HG02943 (cell line): Measurements from ENCODE around the gene ADORA2A.

ENCODE experiments used
- ATAC-seq: cut with Tn5 transposase; IDR thresholded peaks from one replicate; pipeline ENCODE4 v1.9.1; 2021; ENCODE audit warnings: mild to moderate bottlenecking, low read depth, moderate library complexity; ENCODE audit not compliant: unreplicated experiment

The ADORA2A gene

DNA sequence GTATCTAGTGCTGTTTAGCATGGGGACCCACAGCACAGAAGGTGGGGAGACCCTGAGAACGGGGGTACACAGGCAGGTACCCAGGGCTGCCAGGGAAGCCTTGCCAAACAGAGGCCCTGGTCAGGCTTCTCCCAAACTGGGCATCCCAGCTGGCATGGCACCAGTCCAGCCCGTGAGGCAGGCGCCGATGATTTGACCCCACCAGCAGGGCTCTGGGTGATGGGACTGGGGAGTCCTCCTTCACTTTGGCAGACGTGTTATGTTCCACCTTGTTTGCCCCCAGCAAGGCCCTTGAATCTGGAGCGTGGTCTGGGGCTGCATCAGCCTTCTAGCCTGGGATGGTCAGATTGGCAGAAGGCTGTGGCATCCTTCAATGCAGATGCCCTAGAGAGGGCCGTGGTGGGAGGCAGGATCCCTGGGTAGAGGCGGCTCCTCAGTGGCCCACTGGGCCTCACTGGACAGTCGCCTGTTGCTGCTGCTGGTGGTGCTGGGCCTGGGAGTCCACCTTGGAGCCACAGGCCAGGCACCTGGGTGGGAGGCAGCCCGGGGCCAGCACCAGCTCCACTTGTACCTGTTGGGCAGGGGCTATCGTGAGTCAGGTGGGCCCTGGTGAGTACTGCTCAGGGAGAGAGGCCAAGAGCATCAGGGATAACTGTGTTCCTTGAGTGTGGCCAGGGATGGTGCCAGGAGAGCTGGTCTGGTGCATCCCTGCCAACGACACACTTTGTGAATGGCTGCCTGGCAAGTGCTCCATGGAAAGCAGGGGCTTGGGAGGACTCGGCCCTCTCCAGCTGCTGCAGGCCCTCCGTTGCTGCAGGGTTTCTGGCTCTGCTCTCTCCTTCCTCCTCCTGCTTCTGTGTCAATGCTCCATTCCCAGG is 3.3 kb downstream of the ADORA2A start:
- no peak for ATAC-seq

DNA sequence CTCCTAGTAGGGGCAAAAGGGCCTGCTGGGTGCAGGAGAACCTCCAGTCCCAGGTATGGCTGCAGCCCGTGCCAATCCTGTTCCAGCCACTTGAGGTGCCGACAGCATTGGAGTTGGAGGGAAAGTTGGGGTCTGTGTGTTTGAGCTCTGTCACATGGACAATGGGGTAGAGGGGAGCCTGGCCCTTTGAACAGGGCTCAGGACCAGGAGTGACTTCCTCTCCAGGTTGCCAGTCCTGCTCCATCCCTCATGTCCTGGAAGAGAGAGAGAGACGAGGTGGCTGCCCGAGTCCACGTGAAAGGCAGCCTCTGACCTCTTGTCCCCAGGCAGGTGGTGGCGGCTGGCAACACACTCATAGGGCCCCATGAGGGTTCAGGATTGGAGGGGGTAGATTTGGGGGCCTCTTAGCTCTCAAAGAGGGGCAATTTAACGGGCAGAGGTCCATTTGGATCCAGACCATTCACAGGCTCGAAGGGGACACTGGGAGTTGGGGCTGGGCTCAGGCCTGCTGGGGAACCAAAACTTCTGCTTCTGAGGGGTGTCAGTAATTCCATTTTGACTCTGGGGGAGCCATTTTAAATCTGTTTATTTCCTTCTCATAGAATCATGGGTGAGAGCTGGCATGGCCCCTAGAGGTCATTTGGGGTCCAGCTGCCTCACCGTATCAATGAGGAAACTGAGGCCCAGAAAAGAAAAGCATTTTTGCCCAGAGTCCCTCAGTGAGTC is 4.1 kb downstream of the ADORA2A start:
- no peak for ATAC-seq

DNA sequence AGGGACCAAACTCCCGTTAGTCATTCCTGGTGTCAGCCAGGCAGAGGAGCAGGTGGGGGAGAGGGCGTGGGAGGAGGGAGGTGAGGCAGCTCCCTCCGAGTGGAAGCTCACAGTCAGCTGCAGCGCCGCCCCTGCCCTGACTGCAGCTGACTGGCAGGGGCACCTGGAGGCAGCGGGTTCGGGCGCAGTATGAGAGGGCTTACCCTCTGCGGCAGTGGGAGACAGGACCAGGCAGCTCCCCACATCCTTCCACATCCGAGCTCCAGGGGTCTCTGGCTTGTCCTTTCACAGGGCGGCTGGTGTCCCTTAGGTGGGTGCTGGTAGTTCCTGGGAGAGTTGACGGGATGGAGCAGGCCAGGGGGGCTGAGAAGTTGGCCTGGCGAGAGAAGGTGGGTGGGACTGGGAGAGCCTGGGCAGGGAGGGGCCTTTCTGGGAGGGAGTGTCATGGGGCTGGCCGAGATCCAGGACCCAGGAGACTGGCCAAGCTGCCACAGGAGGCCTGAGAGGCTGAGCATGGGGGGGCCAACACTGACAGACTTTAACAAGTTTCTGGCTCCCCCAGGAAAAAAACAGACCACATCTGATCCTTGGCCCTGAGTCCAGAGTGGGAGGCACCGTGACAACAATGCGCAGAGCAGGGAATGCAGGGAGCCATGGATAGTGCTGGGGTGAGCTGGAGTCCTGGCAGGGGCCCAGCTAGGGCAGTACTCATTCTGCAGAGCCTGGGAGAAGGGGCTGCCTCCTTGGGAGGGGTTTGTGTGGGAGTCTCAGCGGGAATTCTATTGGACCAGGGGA is 4.9 kb downstream of the ADORA2A start:
- no peak for ATAC-seq

DNA sequence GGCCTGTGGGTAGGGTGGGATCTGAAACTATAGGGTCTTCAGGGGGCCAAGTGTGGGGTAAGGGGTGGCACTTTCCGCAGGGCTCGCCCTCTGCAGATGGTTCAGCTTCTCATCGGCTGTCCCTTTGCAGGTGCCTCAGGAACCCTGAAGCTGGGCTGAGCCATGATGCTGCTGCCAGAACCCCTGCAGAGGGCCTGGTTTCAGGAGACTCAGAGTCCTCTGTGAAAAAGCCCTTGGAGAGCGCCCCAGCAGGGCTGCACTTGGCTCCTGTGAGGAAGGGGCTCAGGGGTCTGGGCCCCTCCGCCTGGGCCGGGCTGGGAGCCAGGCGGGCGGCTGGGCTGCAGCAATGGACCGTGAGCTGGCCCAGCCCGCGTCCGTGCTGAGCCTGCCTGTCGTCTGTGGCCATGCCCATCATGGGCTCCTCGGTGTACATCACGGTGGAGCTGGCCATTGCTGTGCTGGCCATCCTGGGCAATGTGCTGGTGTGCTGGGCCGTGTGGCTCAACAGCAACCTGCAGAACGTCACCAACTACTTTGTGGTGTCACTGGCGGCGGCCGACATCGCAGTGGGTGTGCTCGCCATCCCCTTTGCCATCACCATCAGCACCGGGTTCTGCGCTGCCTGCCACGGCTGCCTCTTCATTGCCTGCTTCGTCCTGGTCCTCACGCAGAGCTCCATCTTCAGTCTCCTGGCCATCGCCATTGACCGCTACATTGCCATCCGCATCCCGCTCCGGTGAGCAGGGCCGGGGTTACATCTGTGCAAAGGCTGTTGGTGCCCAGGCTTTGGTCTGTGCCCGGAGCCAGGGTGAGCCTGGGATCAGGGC is 5.8 kb downstream of the ADORA2A start:
- no peak for ATAC-seq

DNA sequence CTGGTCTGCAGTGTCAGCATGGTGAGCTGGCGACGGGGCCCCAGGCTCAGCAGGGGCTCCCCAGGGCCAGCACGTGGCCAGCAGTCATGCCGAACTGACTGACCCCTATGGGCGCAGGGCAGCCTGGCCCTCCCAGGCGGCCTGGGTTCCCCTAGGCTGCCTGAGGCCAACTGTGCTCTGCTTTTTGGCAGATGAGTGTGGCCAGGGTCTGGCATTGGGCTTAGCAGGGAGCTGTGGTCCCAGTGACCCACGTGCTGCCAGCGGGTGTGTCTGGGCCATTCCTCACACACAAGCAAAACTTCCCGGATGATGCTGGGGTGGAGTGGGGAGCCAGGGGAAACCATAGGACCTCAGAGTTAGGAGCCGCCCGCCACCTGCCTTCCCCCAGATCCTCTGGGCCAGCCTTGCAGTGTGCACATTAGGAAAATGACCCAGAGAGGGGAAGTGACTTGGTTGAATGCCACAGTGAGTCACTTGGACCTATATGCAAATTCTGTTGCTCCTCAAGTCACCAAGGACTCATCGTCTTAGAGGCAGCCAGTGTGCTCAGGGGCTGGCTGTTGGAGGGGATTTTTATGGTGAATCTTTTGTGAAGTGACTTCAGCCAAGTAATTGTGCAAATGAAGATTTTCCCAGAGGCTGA is 6.5 kb downstream of the ADORA2A start:
- peak; percentile 54 for ATAC-seq

DNA sequence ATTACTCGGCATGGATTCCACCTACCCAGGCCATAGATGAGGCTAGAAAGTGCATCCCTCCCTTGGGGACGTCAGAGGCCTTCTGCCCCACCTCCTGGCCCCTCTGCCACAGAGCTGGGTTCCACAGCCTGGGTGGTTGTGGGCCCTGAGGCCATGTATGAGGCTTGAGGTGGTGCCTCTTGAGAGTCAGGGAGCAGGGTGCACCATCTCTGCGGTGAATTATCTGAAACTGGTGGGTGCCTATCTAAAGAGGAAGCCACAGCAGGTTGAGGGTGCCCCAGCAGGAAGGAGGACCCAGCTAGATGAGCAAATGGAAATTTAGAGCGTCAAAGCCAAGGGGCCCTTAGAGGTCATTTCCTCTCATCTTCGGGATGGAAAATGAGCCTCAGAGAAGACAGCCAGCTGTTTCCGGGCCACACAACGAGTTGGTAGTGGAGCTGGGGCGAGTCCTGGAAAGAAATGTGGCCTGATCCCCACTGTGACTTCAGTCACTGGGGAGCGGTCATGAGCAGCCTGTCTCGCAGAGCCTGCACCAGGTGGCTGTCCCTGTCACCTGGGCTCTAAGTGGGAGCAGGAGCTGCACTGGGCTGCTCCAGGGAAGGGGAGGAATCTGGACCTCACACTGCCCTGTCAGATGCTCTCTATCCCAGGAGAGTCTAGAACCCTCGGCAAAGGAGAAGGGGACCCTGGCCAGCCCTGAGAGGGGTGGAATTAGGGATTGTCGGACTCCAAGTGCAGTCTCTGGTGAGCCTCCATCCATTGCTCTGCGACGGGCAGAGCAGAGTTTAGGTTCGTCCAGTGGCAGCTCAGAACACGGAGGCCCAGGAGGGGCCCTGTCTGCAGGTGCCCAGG is 7.3 kb downstream of the ADORA2A start:
- peak; percentile 56 for ATAC-seq

DNA sequence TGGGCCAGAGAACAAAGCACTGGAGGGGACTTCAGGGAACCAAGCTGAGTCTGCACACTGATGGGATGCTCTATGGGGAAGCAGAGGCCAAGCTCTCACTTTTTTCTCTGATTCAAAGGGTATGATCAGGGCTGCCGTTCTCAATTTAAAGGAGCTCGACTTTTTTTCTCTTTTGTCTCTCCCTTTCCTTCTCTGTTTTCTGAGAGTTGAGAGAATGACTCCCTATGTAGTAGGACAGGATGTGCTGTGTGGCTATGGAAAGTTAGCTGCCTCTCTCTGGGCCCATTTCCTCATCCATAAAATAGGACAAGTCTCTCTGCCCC is 7.9 kb downstream of the ADORA2A start:
- no peak for ATAC-seq

DNA sequence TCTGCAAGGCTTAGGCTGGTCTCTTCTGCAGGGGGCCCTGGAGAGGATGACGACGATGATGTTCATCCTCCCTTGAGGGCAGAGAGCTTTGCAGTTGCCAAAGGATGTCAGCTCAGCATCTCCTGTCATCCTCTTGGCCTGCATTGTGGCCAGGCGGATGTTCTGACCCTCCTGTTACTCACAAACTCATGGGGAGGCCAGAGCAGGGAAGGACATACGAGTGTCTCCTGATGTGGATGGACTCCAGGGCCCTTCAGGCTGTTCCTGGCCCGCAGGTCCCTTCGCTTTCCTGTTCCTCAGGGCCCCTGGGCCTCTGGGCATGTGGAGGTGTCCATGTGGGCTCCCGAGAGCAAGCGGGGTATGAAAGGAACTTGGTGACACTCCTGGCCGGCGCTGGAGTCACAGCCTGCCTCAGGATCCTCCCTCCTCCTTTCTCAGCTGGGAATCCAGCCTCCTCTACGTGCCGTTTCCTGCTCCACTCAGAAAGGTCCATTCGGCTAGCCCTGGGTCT is 8.5 kb downstream of the ADORA2A start:
- no peak for ATAC-seq

DNA sequence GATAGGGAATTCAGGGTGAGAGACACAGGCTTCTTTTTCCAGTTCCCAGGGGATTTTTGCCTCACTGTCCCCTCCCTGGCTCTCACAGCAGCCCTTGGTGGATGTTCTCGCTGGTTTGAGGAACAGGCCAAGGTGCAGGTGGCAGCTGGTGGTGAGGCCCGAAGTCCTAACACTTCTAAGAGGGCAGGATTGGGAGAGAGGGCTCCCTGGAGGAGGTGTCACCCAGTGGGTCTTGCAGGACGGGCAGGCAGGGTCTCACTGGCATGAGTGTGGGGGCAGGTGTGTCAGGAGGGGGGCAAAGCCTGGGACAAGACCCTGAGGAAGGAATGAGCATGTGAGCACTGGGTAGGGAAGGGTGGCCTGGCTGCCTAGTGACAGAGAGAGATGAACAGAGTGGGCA is 9.2 kb downstream of the ADORA2A start:
- no peak for ATAC-seq

DNA sequence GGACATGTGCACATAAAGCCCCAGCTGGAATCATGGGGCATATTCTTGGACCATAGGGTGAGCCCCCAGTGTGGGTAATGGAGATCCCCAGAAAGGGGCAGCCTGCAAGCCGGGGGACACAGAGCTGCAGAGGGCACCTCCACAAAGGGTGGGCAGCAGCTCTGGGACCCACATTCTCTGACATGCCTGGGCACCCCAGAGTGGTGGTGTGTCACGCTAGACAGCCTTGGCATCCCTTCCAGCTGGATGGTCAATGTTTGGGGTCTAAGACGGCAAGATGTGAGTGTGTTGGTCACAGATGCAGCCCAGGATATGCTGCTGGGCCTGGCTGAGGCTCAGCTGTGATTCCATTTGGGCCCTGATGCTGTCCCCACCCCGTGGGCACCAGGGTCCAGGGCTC is 9.7 kb downstream of the ADORA2A start:
- no peak for ATAC-seq

DNA sequence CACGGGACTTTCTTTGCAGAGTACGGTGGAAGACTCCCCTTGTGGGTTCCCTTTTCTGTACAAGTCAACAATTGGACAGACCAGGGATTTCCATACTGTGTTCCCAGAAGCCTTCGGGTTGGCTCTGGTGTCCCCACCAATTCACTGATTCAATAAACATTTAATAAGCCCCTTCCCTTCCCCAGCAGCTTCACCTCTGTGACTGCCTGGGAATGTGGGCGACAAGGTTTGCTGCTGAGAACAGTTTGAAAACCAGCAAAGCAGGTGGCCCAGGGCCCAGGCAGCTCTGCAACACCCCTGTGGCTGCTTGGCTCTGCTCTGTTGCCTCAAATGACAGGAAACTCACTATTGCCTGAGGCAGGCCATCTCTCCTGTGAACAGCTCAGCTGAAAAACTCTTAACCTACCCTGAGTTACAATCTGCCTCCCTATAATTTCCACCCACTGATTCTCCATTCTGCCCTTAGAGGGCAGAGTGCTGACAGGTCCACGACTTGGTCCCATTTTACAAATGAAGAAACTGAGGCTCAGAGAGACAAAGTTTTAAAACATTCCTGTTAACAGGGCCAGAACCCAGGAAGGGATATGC is 10.4 kb downstream of the ADORA2A start:
- ATAC-seq: no peak

DNA sequence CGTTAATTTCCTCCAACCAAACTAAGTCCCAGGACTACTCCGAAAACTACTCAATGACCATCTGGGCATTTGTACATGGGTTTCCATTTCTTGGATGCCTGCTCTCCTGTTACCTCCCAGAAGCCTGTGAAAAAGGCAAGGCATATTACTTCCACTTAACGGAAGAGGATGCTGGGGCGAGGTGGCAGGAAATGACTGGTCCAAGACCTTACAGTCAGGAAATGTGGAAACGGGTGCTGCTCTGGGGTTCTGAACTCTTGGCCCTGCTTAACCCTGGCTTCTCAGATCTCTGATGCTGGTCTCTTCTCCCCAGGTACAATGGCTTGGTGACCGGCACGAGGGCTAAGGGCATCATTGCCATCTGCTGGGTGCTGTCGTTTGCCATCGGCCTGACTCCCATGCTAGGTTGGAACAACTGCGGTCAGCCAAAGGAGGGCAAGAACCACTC is 12.9 kb downstream of the ADORA2A start:
- no peak for ATAC-seq

DNA sequence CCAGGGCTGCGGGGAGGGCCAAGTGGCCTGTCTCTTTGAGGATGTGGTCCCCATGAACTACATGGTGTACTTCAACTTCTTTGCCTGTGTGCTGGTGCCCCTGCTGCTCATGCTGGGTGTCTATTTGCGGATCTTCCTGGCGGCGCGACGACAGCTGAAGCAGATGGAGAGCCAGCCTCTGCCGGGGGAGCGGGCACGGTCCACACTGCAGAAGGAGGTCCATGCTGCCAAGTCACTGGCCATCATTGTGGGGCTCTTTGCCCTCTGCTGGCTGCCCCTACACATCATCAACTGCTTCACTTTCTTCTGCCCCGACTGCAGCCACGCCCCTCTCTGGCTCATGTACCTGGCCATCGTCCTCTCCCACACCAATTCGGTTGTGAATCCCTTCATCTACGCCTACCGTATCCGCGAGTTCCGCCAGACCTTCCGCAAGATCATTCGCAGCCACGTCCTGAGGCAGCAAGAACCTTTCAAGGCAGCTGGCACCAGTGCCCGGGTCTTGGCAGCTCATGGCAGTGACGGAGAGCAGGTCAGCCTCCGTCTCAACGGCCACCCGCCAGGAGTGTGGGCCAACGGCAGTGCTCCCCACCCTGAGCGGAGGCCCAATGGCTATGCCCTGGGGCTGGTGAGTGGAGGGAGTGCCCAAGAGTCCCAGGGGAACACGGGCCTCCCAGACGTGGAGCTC is 13.5 kb downstream of the ADORA2A start:
- ATAC-seq: no peak

DNA sequence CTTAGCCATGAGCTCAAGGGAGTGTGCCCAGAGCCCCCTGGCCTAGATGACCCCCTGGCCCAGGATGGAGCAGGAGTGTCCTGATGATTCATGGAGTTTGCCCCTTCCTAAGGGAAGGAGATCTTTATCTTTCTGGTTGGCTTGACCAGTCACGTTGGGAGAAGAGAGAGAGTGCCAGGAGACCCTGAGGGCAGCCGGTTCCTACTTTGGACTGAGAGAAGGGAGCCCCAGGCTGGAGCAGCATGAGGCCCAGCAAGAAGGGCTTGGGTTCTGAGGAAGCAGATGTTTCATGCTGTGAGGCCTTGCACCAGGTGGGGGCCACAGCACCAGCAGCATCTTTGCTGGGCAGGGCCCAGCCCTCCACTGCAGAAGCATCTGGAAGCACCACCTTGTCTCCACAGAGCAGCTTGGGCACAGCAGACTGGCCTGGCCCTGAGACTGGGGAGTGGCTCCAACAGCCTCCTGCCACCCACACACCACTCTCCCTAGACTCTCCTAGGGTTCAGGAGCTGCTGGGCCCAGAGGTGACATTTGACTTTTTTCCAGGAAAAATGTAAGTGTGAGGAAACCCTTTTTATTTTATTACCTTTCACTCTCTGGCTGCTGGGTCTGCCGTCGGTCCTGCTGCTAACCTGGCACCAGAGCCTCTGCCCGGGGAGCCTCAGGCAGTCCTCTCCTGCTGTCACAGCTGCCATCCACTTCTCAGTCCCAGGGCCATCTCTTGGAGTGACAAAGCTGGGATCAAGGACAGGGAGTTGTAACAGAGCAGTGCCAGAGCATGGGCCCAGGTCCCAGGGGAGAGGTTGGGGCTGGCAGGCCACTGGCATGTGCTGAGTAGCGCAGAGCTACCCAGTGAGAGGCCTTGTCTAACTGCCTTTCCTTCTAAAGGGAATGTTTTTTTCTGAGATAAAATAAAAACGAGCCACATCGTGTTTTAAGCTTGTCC is 14.3 kb downstream of the ADORA2A start:
- ATAC-seq: no peak

DNA sequence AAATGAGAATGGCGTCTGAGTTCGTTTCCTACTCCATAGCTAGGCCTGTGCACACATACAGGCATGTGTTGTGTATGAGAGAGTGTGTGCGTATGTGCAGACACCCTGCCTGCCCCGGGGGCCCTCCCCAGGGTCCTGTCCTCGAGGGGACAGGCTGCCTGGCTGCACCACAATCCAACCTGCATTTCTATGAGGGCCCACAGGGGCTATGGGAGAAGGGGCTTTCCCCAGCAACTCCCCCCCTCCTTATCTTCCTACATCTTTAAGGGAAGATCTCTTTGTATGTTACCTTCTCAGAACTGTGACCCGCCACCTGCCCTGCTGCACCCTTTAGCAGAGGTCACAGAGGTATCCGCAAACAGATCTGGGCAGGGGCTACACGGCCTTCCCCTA is 14.9 kb downstream of the ADORA2A start:
- no peak for ATAC-seq

DNA sequence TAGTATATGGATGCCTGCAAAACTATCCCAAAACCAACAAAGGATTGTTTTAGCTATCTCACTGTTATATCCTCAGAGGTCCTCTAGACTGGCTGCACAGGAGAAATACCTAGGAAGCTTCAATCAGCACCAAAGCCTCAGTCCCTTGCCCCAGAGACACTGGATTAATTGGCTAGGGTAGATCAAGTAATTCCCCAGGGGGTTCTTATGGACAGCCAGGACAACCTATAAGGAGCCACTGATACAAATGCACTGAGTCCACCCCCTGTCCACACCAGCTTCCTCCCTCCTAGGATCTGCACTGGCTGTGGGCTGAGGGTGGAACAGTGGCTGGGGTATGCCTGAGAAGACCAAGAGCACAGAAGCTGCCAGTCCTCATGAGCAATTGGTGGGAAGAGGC is 16.3 kb downstream of the ADORA2A start:
- no peak for ATAC-seq

DNA sequence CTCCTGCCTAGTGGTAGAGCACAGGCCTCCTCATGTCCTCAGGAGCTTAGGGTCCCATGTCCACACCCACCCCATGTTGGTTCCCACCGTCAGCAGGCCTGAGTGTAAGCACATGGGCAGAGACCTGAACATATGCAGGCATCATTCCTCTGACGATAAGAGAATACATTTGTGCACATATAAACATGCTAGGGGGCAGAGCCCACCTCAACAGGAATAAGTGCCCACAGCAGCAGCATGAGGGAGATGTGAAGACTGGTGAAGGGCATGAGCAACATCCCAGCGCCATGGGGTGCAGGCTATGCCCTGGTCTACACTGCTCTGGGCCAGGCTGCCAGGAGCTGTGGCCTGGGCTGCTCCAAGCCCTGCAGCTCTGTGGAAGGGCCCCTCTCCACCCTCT is 16.9 kb downstream of the ADORA2A start:
- no peak for ATAC-seq
